Gastroesophageal sphincter (tissue), 4 donors: ENCODE measurements around the gene CNOT8. TPM values are rescaled to one million over a fixed set of nuclear protein-coding genes. Genes with fewer than 3 reads are reported as not detected.

ENCODE experiments used
- ATAC-seq: fragments of 150-250 bp; one replicate; pipeline ENCODE4 v1.9.1; 2016; ENCODE audit warnings: mild to moderate bottlenecking, moderate library complexity
- H3K27ac ChIP-seq, 4 donors: fragments of 200-600 bp; sonication (generic) in 3 of 4; 1 replicate in 3 of 4; 2 replicates in 1 of 4; pipeline ENCODE4 v1.5.1; 2016 to 2019
- H3K27me3 ChIP-seq: fragments of 200-600 bp; sonication (generic); one replicate; pipeline ENCODE4 v1.5.1; 2019
- H3K36me3 ChIP-seq, 2 donors: fragments of 200-600 bp; sonication (generic); one replicate each; pipeline ENCODE4 v1.5.1; 2019; ENCODE audit warnings: control low read depth in 1 of 2
- H3K4me1 ChIP-seq, 3 donors: fragments of 200-600 bp; sonication (generic); 1 replicate in 2 of 3; 2 replicates in 1 of 3; pipeline ENCODE4 v1.5.1; 2016 to 2019; ENCODE audit warnings: control low read depth in 2 of 3
- H3K4me3 ChIP-seq, 2 donors: fragments of 200-600 bp; sonication (generic); one replicate each; pipeline ENCODE4 v1.5.1; 2019; ENCODE audit warnings: mild to moderate bottlenecking in 1 of 2, moderate library complexity in 1 of 2
- H3K9me3 ChIP-seq, 3 donors: fragments of 200-600 bp; sonication (generic); one replicate each; pipeline ENCODE4 v1.5.1; 2017 to 2019; ENCODE audit warnings: control low read depth in 2 of 3
- EP300 ChIP-seq: sonication (generic); formaldehyde crosslinking; IDR thresholded peaks from one replicate; pipeline ENCODE4 v1.6.1; 2017; ENCODE audit warnings: antibody characterized with exemption, mild to moderate bottlenecking
- POLR2A ChIP-seq, 2 donors: fragments of 450-650 bp; IDR thresholded peaks; one replicate each; pipeline ENCODE4 v1.6.1; 2017; ENCODE audit warnings: antibody characterized with exemption in 2 of 2, mild to moderate bottlenecking in 2 of 2, moderate library complexity in 1 of 2
- POLR2AphosphoS5 ChIP-seq: sonication (generic); formaldehyde crosslinking; IDR thresholded peaks from one replicate; pipeline ENCODE4 v1.6.1; 2017; ENCODE audit warnings: antibody characterized with exemption
- WGBS, 2 donors: methylation state at CpG; one replicate each; pipeline ENCODE4 v1.1.5; 2018; ENCODE audit warnings: low coverage in 1 of 2; 5-methylcytosine and 5-hydroxymethylcytosine counted together
- total RNA-seq, 4 donors: library from RNA; depleted of rRNA; stranded (reverse); fragments of >200 nt; gene quantifications; one replicate each; pipeline ENCODE4 v1.1.0, GENCODE V29; 2016
- TF ChIP-seq, protein P1 (sequence below), 4 experiments: fragments of 200-600 bp in 2 of 4; fragments of 450-650 bp in 2 of 4; sonication (generic) in 1 of 4; IDR thresholded peaks; one replicate each; pipeline ENCODE4 v1.5.1; 2017 to 2019; ENCODE audit warnings: antibody characterized with exemption in 4 of 4, mild to moderate bottlenecking in 2 of 4, moderate library complexity in 2 of 4

CNOT8 gene
- total RNA-seq, 4 donors from 2014 or later: 53.6 to 71.5 (median 61.5) TPM

DNA sequence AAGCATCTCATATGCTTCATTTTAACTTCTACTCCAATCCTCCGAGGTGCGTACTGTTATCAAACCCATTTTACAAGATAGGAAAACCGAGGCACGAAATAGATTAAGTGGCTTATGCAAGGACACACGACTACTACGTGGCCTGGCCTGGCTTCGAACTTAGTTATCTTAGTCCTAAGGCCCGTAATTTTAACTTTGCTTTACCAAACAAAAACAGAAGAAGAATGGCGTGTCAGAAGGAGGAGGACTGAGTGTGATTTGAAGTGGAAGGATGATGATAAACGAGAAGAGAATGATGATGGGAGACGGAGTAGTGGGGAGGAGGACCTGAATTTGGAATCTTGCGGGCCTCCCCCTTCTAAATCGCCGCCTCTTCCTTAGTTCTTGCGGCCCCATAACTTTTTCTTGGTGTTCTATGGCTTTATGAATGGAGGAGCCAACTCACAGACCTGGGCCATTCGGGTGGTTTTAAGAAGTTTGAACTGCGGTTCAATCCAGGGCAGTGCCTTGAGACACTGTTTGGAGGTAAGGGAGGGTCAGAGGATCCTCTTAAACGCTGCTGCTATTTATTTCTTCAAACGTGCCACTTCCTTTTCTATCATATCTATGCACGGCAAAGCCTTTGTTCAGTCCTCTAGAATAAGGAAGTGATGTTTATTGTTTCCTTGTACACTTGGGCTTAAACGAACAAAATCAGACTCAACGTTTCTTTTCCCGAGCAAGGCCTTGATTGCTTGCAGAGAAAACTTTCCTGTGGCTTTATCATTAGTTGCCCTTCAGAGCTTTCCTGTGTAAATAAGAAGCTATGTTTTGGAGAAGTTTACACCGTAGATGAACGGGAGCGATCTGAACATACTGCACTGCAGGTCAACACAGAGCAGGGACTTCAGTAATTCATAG is 795 bp downstream of the CNOT8 start:
- TF ChIP-seq POLR2A (IDR thresholded peaks at IDR 0.05): no peak
- no peak for TF ChIP-seq EP300
- TF ChIP-seq POLR2AphosphoS5: no peak
- TF ChIP-seq, protein P1, sequence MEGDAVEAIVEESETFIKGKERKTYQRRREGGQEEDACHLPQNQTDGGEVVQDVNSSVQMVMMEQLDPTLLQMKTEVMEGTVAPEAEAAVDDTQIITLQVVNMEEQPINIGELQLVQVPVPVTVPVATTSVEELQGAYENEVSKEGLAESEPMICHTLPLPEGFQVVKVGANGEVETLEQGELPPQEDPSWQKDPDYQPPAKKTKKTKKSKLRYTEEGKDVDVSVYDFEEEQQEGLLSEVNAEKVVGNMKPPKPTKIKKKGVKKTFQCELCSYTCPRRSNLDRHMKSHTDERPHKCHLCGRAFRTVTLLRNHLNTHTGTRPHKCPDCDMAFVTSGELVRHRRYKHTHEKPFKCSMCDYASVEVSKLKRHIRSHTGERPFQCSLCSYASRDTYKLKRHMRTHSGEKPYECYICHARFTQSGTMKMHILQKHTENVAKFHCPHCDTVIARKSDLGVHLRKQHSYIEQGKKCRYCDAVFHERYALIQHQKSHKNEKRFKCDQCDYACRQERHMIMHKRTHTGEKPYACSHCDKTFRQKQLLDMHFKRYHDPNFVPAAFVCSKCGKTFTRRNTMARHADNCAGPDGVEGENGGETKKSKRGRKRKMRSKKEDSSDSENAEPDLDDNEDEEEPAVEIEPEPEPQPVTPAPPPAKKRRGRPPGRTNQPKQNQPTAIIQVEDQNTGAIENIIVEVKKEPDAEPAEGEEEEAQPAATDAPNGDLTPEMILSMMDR (IDR thresholded peaks at IDR 0.05): no peak
- Histone ChIP-seq H3K9me3 (no peaks in the 10 kb centered on the region), H3K36me3 (peaks cover 0 to 13% of the 10 kb centered on the region in 2 donors), H3K4me3 (peak overlapping the region; percentile 80 to 89), H3K4me1 (peaks cover 0 to 60% (median 26%) of the 10 kb centered on the region in 3 donors), H3K27ac (peak overlapping the region; percentile 76 to 99 (median 98)), H3K27me3 (no peaks in the 10 kb centered on the region)
- ATAC-seq: no peak
- WGBS, 2 donors: 0 to 1% methylated on average over 22 to 26 of the region's 26 CpGs

DNA sequence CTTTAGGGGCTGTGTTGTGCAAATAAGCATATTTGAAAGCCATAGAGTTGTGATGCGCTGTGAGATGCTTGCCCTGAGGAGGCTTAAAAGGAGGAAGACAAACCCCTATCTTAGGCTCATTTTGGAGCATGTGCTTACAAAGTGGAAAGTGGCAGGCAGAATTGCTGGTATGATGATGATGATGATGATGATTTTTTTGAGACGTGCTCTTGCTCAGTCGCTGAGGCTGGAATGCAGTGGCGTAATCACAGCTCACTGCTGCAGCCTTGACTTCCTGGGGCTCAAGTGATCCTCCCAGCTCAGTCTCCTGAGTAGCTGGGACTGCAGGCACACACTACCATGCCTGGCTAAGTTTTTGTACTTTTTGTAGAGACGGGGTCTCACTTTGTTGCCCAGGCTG is 1.7 kb downstream of the CNOT8 start:
- TF ChIP-seq, protein P1 (IDR thresholded peaks at IDR 0.05): no peak
- no peak for TF ChIP-seq EP300
- no peak for TF ChIP-seq POLR2A (IDR thresholded peaks at IDR 0.05)
- peak; percentile 46 for TF ChIP-seq POLR2AphosphoS5
- Histone ChIP-seq H3K4me1 (peaks cover 0 to 60% (median 26%) of the 10 kb centered on the region in 3 donors), H3K27me3 (no peaks in the 10 kb centered on the region), H3K36me3 (peaks cover 0 to 22% of the 10 kb centered on the region in 2 donors), H3K9me3 (no peaks in the 10 kb centered on the region), H3K27ac (peak overlapping the region; percentile 76 to 99 (median 98)), H3K4me3 (peak overlapping the region; percentile 80 to 89)
- WGBS, 2 donors: 9 to 30% methylated on average over 3 to 4 of the region's 5 CpGs
- no peak for ATAC-seq

DNA sequence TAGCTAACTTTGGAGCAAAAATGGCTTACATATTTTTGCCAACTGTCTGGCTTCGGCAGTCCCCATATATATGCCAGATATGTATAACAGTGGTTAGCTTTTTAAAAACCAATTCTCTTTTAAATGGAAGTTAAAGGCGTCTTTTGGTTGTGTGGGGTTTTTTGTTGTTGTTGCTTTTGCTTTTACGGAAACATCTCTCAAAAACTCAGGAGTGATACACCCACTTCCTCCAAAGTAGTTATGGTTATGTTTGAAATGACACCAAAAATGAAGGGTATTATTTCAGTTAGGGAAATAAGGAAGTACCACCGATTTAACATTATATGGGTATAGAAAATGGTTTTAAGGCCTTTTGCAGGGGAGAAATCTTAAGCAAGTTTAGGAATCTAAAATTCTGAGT is 2.3 kb downstream of the CNOT8 start:
- H3K36me3 ChIP-seq: peaks cover 0 to 28% of the 10 kb centered on the region in 2 donors
- WGBS, 2 donors: 30 to 45% methylated on average over 4 of the region's 4 CpGs
- peak overlapping the region in 1 of 2 donors; percentile 89 for H3K4me3 ChIP-seq
- no peaks in the 10 kb centered on the region for H3K9me3 ChIP-seq
- no peak for TF ChIP-seq POLR2A (IDR thresholded peaks at IDR 0.05)
- TF ChIP-seq EP300: no peak
- TF ChIP-seq, protein P1 (IDR thresholded peaks at IDR 0.05): no peak
- TF ChIP-seq POLR2AphosphoS5: no peak
- H3K27me3 ChIP-seq: no peaks in the 10 kb centered on the region
- ATAC-seq: no peak
- H3K4me1 ChIP-seq: peaks cover 0 to 63% (median 26%) of the 10 kb centered on the region in 3 donors
- H3K27ac ChIP-seq: peak overlapping the region in 3 of 4 donors; percentile 96 to 99 (median 99)

DNA sequence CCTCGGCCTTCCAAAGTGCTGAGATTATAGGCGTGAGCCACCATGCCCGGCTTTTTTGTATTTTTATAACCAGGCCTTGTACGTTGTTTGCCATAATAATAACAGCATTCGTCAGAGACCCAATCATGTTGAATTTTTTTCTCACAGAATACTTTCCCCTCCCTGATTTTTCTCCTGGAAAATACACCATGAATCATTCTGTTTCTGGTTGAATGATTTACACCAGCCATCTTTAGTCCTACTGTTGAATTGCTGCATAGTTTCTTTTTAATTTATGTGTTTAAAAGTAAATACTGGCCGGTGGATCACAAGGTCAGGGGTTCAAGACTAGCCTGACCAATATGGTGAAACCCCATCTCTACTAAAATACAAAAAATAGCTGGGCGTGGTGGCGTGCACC is 3.5 kb downstream of the CNOT8 start:
- 80 to 92% methylated on average over 4 to 5 of the region's 8 CpGs for WGBS, 2 donors
- Histone ChIP-seq H3K4me3 (no peak overlapping the region), H3K27me3 (no peaks in the 10 kb centered on the region), H3K9me3 (no peaks in the 10 kb centered on the region), H3K27ac (no peak overlapping the region), H3K4me1 (peaks cover 0 to 63% (median 20%) of the 10 kb centered on the region in 3 donors), H3K36me3 (peaks cover 0 to 39% of the 10 kb centered on the region in 2 donors)
- TF ChIP-seq POLR2A (IDR thresholded peaks at IDR 0.05) (no peak), POLR2AphosphoS5 (no peak)
- TF ChIP-seq, protein P1 (IDR thresholded peaks at IDR 0.05): no peak
- ATAC-seq: no peak
